Ovary (tissue), 9 donors: Measurements from ENCODE around the gene NGEF. TPM values are rescaled to one million over a fixed set of nuclear protein-coding genes. Genes with fewer than 3 reads are reported as not detected.

ENCODE experiments used
- DNase-seq, 5 donors: peaks; one replicate each; pipeline ENCODE4 v3.0.0-alpha.2; 2019 to 2020
- H3K27ac ChIP-seq, 2 donors: fragments of 200-600 bp; one replicate each; pipeline versions ENCODE4 v1.5.1 to v1.8.0; 2019 to 2022
- H3K27me3 ChIP-seq: fragments of 200-600 bp; one replicate; pipeline ENCODE4 v1.8.0; 2022
- H3K36me3 ChIP-seq: fragments of 200-600 bp; sonication (generic); one replicate; pipeline ENCODE4 v1.5.1; 2019
- H3K4me1 ChIP-seq: one replicate; pipeline ENCODE4 v1.8.1; 2013; ENCODE audit warnings: mild to moderate bottlenecking, moderate library complexity; ENCODE audit not compliant: insufficient read depth
- H3K4me3 ChIP-seq: fragments of 200-600 bp; sonication (generic); one replicate; pipeline ENCODE4 v1.5.1; 2017
- H3K9me3 ChIP-seq, 2 donors: fragments of 200-600 bp in 1 of 2; sonication (generic) in 1 of 2; one replicate each; pipeline versions ENCODE4 v1.5.1 to v1.8.1; 2013 to 2019; ENCODE audit warnings: mild to moderate bottlenecking in 1 of 2, moderate library complexity in 1 of 2
- EP300 ChIP-seq: sonication (generic); formaldehyde crosslinking; IDR thresholded peaks from one replicate; pipeline ENCODE4 v1.6.1; 2017; ENCODE audit warnings: antibody characterized with exemption
- POLR2A ChIP-seq: fragments of 450-650 bp; IDR thresholded peaks from one replicate; pipeline ENCODE4 v1.6.1; 2017; ENCODE audit warnings: antibody characterized with exemption, mild to moderate bottlenecking, moderate library complexity
- WGBS, 3 donors: extraction: QIAGEN DNeasy Blood & Tissue Kit in 1 of 3; methylation state at CpG; one replicate each; pipeline versions ENCODE4 v1.1.5 to v1.1.7; 2013 to 2017; 5-methylcytosine and 5-hydroxymethylcytosine counted together
- intact Hi-C, 4 donors: fragments of 100-400 bp; cut with DNase I; formaldehyde crosslinking; loops; one replicate each; pipeline versions ENCODE4 v1.11.0 to v1.15.1; 2022 to 2023
- polyA plus RNA-seq, 2 donors: library from polyadenylated mRNA; stranded (reverse); fragments of 200-250 nt in 1 of 2; fragments of 350-450 nt in 1 of 2; fragmentation: Illumina TruSeq in 1 of 2; extraction: RNeasy Lipid Tissue Mini Kit (QIAGEN cat#74804) in 1 of 2; gene quantifications; one replicate each; pipeline ENCODE4 v1.2.3, GENCODE V29; 2013 to 2014
- total RNA-seq, 7 donors: library from RNA; depleted of rRNA in 2 of 7; stranded (reverse); fragments of >200 nt in 2 of 7; fragmentation: NEBNext Ultra II Directional in 3 of 7; extraction: Animal tissue kit (Norgen Biotek cat#: 25700) in 3 of 7; gene quantifications; one replicate each; pipeline versions ENCODE4 v1.1.0 to v1.2.4, GENCODE V29; 2016 to 2023
- TF ChIP-seq, protein P1 (sequence below), 3 donors: fragments of 450-650 bp in 2 of 3; fragments of 200-600 bp in 1 of 3; IDR thresholded peaks; one replicate each; pipeline versions ENCODE4 v1.5.1 to v1.8.0; 2016 to 2022; ENCODE audit warnings: antibody characterized with exemption in 3 of 3, mild to moderate bottlenecking in 1 of 3
- donor health status: DM: no; HTN: no; CAD: no; lungs with moderate emphysema.
- donor health status: DM: no; HTN: no; CAD: no.
- donor health status: Bipolar disorder and iron deficiency.
- donor health status: DM: yes; HTN: yes; CAD: no.
- donor health status: DM: no; HTN: no; CAD: no.
- donor health status: DM: yes; HTN: yes; CAD: no.

Gene NGEF
- total and polyA plus RNA-seq, 9 donors, result 0.18 to 3.1 (median 0.80) TPM

DNA sequence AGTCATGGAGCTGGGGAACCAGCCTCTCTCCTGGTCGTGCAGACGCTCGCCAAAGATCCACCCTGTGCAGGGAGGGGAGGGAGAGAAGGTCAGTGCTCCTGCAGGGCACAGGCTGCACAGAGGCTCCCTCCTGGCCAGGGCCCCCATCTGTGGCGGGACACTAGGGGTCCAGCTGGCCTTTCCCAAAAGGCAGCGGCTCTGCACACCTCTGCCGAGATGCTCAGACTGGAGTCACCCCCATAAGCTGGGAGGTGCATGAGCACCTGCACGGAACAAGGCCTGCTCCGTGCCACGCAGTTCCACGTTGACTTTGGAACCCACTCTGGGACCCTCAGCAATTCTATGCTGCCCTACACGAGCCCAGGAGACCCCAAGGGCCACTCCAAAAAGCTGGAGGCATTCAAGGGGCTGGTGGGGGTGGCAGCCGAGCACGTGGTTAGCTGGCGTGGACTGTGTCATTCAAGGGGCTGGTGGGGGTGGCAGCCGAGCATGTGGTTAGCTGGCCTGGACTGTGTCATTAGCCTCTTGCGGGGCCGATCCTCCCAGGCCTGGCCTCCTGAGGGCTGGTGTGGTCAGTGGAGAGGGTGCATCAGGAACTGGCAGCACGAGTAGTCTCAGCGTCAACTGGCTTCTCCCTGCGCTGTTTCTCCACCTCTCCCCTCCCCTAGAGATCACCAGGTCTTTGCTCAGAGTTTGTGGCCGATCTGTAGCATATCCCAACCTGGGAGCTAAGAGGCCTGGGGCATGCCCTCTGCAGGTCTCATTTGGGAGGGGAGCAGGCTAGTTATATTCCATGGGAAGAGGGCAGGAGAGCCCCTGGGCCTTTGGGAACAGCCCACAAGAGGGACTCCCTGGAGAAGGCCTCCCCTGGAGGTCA lies 133.2 kb downstream of the NGEF start:
- 86 to 88% (median 87%) methylated on average over 20 to 21 of the region's 21 CpGs for WGBS, 3 donors
- intact Hi-C loops, result no loop called here

DNA sequence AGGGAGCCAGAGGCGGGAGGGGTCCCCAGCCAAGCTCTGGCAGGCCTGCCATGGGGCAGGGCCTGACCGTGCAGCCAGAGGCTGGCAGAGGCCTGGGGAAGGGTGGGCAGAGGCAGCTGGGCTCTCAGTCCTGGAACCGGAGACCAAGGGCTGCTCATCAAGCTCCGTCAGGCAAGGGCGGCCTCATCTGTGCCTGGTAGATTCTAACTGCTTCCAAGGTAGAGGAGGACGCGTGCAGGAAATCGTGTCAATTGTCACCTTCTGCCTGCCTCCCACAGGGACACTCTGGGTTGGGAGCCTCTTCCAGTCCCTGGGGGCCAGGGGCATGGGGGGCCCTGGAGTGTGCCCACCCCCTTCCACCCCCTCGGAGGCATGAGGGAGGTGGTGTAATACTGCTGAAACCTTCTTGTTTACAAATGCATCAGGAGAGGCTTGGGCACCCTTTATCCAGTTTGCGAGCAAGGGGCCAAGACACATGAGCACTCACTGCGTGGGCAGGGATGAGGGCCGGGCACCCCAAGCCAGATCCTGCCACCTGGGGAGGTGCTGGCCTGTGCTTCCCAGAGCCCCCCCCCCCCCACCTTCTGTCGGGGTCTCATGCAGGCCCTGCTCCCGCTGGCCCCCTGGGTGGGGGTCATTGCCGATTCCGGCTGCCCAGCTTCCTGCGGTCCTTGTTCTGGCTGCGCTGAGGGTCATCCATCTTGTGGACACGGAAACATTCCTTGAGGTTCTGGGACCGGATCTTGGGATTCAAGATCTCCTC lies 134.0 kb downstream of the NGEF start:
- Histone ChIP-seq H3K9me3 (no peaks in the 10 kb centered on the region), H3K27ac (no peak overlapping the region), H3K4me1 (peaks cover 4% of the 10 kb centered on the region), H3K4me3 (no peak overlapping the region), H3K36me3 (no peaks in the 10 kb centered on the region), H3K27me3 (no peaks in the 10 kb centered on the region)
- peak in 1 of 5 donors; percentile 19 for DNase-seq
- intact Hi-C loops, result no loop called here
- 82 to 94% (median 88%) methylated on average over 18 to 20 of the region's 20 CpGs for WGBS, 3 donors
- TF ChIP-seq POLR2A (no peak), EP300 (no peak)
- TF ChIP-seq, protein P1, sequence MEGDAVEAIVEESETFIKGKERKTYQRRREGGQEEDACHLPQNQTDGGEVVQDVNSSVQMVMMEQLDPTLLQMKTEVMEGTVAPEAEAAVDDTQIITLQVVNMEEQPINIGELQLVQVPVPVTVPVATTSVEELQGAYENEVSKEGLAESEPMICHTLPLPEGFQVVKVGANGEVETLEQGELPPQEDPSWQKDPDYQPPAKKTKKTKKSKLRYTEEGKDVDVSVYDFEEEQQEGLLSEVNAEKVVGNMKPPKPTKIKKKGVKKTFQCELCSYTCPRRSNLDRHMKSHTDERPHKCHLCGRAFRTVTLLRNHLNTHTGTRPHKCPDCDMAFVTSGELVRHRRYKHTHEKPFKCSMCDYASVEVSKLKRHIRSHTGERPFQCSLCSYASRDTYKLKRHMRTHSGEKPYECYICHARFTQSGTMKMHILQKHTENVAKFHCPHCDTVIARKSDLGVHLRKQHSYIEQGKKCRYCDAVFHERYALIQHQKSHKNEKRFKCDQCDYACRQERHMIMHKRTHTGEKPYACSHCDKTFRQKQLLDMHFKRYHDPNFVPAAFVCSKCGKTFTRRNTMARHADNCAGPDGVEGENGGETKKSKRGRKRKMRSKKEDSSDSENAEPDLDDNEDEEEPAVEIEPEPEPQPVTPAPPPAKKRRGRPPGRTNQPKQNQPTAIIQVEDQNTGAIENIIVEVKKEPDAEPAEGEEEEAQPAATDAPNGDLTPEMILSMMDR (IDR thresholded peaks at IDR 0.05), result no peak

More for the DNA sequence above, 133.2 kb downstream of the NGEF start:
- Histone ChIP-seq H3K4me3 (no peak overlapping the region), H3K27ac (no peak overlapping the region), H3K27me3 (no peaks in the 10 kb centered on the region), H3K4me1 (peaks cover 4% of the 10 kb centered on the region), H3K36me3 (no peaks in the 10 kb centered on the region), H3K9me3 (no peaks in the 10 kb centered on the region)
- DNase-seq, result peak in 1 of 5 donors; percentile 19
- TF ChIP-seq EP300, result no peak
- no peak for TF ChIP-seq POLR2A
- TF ChIP-seq, protein P1 (IDR thresholded peaks at IDR 0.05), result no peak

- H3K27ac ChIP-seq, result no peak overlapping the region
- intact Hi-C loops, result no loop called here
These were observed 135.0 kb downstream of the NGEF start for GRCh38 chr2:232877940-232878511.

More at GRCh38 chr2:232877940-232878511, 135.0 kb downstream of the NGEF start:
- DNase-seq, result peak in 1 of 5 donors; percentile 9
- Histone ChIP-seq H3K9me3 (no peaks in the 10 kb centered on the region), H3K4me1 (peaks cover 4% of the 10 kb centered on the region), H3K36me3 (no peaks in the 10 kb centered on the region), H3K27me3 (no peaks in the 10 kb centered on the region), H3K4me3 (no peak overlapping the region)
- TF ChIP-seq EP300 (no peak), POLR2A (no peak)
- TF ChIP-seq, protein P1 (IDR thresholded peaks at IDR 0.05), result no peak
- 89 to 95% (median 92%) methylated on average over 13 of the region's 13 CpGs for WGBS, 3 donors
